Large intestine (tissue), 3 donors: ENCODE measurements around the gene ELOVL5. TPM values are rescaled to one million over a fixed set of nuclear protein-coding genes. Genes with fewer than 3 reads are reported as not detected.
A peak's percentile ranks its signal among the peaks of the same experiment; 100 is the strongest.

ENCODE experiments used
- DNase-seq, 2 donors: peaks; one replicate each; pipeline versions ENCODE4 v3.0.0 to v3.0.0-alpha.2; 2013
- H3K27ac ChIP-seq: one replicate; pipeline ENCODE4 v1.5.1; 2013; ENCODE audit warnings: low read length
- H3K27me3 ChIP-seq: 2 replicates; pipeline ENCODE4 v1.6.1; 2013; ENCODE audit warnings: low read length; ENCODE audit not compliant: control insufficient read depth, insufficient read depth
- H3K36me3 ChIP-seq: 2 replicates; pipeline ENCODE4 v1.6.1; 2013; ENCODE audit warnings: low read length; ENCODE audit not compliant: control insufficient read depth, insufficient read depth
- H3K4me1 ChIP-seq: one replicate; pipeline ENCODE4 v1.6.1; 2013; ENCODE audit warnings: low read length; ENCODE audit not compliant: control insufficient read depth, insufficient read depth
- H3K4me3 ChIP-seq: one replicate; pipeline ENCODE4 v1.5.1; 2013; ENCODE audit warnings: low read length
- H3K9me3 ChIP-seq: one replicate; pipeline ENCODE4 v1.6.1; 2013; ENCODE audit warnings: mild to moderate bottlenecking, low read depth, low read length, moderate library complexity; ENCODE audit not compliant: control insufficient read depth
- WGBS: methylation state at CpG from one replicate; pipeline ENCODE4 v1.1.5; 2013; ENCODE audit warnings: low lambda C conversion rate; ENCODE audit not compliant: insufficient coverage; 5-methylcytosine and 5-hydroxymethylcytosine counted together
- polyA plus RNA-seq: library from polyadenylated mRNA; unstranded; fragments of 120-200 nt; gene quantifications from one replicate; pipeline ENCODE4 v1.2.1, GENCODE V29; 2013

ELOVL5 gene
- polyA plus RNA-seq, 1 donor: 40.1 TPM

DNA sequence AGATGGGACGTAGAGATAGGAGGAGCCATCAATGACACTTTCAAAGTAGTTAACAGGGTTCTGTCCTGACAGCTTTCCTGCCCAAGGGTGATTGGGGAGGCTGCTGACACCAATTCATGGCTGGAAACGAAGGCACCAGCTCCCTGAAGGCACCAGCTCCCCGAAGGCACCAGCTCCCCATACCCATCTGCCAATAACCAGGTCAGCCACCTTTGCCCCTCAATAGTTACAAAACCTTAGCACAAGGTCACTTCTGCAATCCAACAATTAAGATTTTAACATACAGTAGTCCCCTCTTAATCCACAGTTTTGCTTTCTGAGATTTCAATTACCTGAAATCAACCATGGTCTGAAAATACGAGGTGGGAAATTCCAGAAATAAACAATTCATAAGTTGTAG lies 51.7 kb downstream of the ELOVL5 start:
- no CpG with 5 or more reads among the region's 4 CpGs for WGBS
- Histone ChIP-seq H3K4me1 (peaks cover 10% of the 10 kb centered on the region), H3K36me3 (peaks cover 11% of the 10 kb centered on the region), H3K9me3 (no peaks in the 10 kb centered on the region), H3K27me3 (no peaks in the 10 kb centered on the region), H3K4me3 (no peak overlapping the region), H3K27ac (no peak overlapping the region)
- no peak for DNase-seq

DNA sequence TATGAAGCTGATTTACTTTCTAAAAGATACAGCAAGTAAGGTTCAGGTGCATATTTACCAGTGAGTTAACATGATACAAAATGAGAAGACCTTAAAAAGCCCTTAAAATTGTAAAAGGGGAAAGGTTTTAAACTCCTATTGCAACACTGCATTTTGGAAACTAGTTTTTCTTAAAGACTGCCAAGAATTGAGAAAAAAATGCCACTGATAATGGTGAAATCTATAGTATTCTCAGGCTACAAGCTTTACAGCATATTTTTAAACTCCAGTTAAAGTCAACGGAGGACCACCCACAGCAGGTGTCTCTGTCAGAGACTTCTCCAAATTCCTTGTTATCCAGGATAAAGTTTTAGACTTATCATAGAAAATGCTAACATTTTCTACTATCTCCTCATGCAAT lies 53.6 kb downstream of the ELOVL5 start:
- WGBS: no CpG with 5 or more reads among the region's 1 CpG
- H3K9me3 ChIP-seq: no peaks in the 10 kb centered on the region
- no peaks in the 10 kb centered on the region for H3K27me3 ChIP-seq
- H3K4me3 ChIP-seq: no peak overlapping the region
- H3K36me3 ChIP-seq: peaks cover 11% of the 10 kb centered on the region
- no peaks in the 10 kb centered on the region for H3K4me1 ChIP-seq
- DNase-seq: no peak
- H3K27ac ChIP-seq: no peak overlapping the region

GRCh38 chr6:53294611-53295010 lies 54.1 kb downstream of the ELOVL5 start:
- H3K36me3 ChIP-seq: peaks cover 11% of the 10 kb centered on the region
- 100% methylated on average over 1 of the region's 1 CpG for WGBS
- H3K27ac ChIP-seq: no peak overlapping the region
- no peaks in the 10 kb centered on the region for H3K27me3 ChIP-seq
- no peaks in the 10 kb centered on the region for H3K4me1 ChIP-seq
- no peak overlapping the region for H3K4me3 ChIP-seq
- H3K9me3 ChIP-seq: no peaks in the 10 kb centered on the region
- no peak for DNase-seq

- no CpG with 5 or more reads among the region's 3 CpGs for WGBS
- H3K4me1 ChIP-seq: no peaks in the 10 kb centered on the region
These were observed 54.7 kb downstream of the ELOVL5 start for GRCh38 chr6:53294095-53294494.

GRCh38 chr6:53293691-53294090 lies 55.1 kb downstream of the ELOVL5 start:
- no peak overlapping the region for H3K4me3 ChIP-seq
- no peaks in the 10 kb centered on the region for H3K4me1 ChIP-seq
- DNase-seq: no peak
- H3K9me3 ChIP-seq: no peaks in the 10 kb centered on the region
- H3K27ac ChIP-seq: no peak overlapping the region
- H3K27me3 ChIP-seq: no peaks in the 10 kb centered on the region
- no CpG with 5 or more reads among the region's 3 CpGs for WGBS
- H3K36me3 ChIP-seq: peaks cover 11% of the 10 kb centered on the region

More at GRCh38 chr6:53294095-53294494, 54.7 kb downstream of the ELOVL5 start:
- no peak for DNase-seq
- no peak overlapping the region for H3K4me3 ChIP-seq
- no peak overlapping the region for H3K27ac ChIP-seq
- no peaks in the 10 kb centered on the region for H3K27me3 ChIP-seq
- H3K9me3 ChIP-seq: no peaks in the 10 kb centered on the region
- H3K36me3 ChIP-seq: peaks cover 11% of the 10 kb centered on the region

- Histone ChIP-seq H3K9me3 (no peaks in the 10 kb centered on the region), H3K4me3 (no peak overlapping the region), H3K27ac (no peak overlapping the region), H3K36me3 (peaks cover 17% of the 10 kb centered on the region), H3K4me1 (no peaks in the 10 kb centered on the region), H3K27me3 (no peaks in the 10 kb centered on the region)
- DNase-seq: no peak
- WGBS: no CpG with 5 or more reads among the region's 2 CpGs
These were observed 57.9 kb downstream of the ELOVL5 start for GRCh38 chr6:53290537-53291510.

DNA sequence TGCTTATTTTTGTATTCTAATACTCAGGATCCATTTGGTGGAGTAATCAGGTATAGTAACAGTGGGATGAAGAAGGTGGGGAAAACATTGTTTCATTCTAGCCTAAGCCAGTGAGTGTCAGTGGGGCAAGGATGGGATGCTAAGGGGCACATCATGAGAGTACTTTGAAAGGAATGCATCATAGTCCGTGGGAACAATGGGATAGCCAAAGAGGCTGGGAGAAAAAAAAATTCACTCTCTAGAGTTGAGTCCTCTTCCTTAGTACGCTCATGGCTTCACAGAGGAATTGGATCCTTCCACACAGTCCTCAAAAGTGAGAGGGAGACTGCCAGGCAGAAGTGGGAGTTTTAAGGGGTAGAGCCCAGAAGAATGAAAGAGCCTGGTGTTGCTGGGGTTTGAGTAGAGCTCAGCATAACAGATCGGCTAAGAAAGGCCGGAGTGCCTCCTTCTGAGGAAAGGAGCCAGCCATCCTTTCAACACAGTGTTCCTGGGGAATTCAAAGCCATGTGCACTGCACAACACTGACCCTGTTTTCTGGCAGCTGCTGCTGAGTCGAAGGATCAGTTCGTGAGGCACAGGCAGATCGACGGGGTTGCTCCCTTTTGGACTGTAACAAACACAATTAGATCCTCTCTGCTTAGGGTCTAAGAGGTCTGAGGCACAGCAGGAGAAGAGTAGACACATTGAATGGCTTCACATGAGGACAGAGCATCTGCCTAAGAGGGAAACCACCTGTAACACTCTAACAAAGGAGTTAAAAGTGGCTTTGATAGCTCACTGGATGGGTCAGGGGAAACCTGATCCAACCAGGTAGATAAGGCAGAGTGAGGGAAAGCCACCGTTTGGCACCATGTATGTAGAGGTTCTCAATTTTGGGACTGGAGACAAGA lies 61.2 kb downstream of the ELOVL5 start:
- no peaks in the 10 kb centered on the region for H3K9me3 ChIP-seq
- DNase-seq: no peak
- WGBS: 58% methylated on average over 2 of the region's 9 CpGs
- no peak overlapping the region for H3K27ac ChIP-seq
- H3K36me3 ChIP-seq: peaks cover 6% of the 10 kb centered on the region
- no peaks in the 10 kb centered on the region for H3K27me3 ChIP-seq
- H3K4me1 ChIP-seq: peaks cover 4% of the 10 kb centered on the region
- H3K4me3 ChIP-seq: no peak overlapping the region

DNA sequence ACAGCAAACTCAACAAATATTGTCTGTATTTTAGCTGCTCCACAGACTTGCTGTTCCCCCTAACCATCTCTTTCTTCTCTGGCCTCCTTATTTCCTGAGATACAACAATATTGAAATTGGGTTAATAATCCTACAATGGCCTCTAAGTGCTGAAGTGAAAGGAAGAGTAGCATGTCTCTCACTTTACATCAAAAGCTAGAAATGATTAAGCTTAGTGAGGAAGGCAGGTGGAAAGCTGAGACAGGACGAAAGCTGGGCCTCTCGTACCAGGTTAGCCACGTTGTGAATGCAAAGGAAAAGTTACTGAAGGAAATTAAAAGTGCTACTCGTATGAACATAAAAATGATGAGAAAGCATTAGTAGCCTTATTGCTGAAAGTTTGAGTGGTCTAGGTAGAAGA lies 63.8 kb downstream of the ELOVL5 start:
- no peak for DNase-seq
- Histone ChIP-seq H3K9me3 (no peaks in the 10 kb centered on the region), H3K4me3 (no peak overlapping the region), H3K36me3 (peaks cover 5% of the 10 kb centered on the region), H3K27me3 (no peaks in the 10 kb centered on the region), H3K27ac (peak overlapping the region; percentile 17), H3K4me1 (peaks cover 4% of the 10 kb centered on the region)
- WGBS: 74% methylated on average over 4 of the region's 4 CpGs

DNA sequence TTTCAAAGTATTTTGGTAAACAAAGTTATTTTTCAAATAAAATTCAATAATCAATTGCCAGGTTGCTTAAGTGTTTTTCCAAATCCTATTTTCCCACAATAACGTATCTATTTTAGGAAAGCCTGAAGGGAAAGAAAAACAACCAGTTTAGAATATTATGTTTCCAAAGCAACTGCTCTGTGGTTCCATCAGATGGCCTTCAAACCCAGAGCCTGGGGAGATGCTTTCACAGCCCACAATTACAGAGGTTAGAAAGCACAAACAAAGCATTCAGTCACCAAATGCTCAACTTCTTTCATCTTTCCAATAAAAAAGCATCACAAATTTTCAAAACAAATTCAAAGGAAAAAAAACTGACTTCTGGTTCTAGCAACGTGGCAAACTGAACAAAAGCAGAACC lies 66.0 kb downstream of the ELOVL5 start:
- peaks cover 4% of the 10 kb centered on the region for H3K4me1 ChIP-seq
- H3K4me3 ChIP-seq: no peak overlapping the region
- no peak for DNase-seq
- H3K27me3 ChIP-seq: no peaks in the 10 kb centered on the region
- 100% methylated on average over 1 of the region's 2 CpGs for WGBS
- H3K36me3 ChIP-seq: peaks cover 4% of the 10 kb centered on the region
- no peak overlapping the region for H3K27ac ChIP-seq
- no peaks in the 10 kb centered on the region for H3K9me3 ChIP-seq

DNA sequence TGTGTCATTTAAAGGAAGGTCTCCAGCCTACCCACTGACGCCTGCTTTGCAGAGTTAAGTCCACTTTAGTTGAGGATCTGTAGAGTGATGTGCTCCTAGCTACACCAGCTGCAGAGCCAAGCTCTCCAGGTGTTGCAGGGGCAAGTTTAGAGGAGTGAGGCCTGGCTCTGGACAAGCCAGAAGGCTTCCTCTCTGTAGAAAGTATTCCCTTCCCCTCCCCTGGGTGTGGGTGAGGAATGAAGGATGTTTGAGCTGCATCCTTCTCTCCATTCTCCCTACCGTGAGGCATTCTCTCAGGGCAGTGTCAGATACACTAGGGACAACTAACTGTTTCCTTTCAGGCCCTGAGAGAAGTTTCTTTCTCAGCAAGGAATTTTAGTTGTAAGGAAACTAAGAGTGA lies 66.5 kb downstream of the ELOVL5 start:
- WGBS: no CpG with 5 or more reads among the region's 2 CpGs
- no peak overlapping the region for H3K27ac ChIP-seq
- peaks cover 4% of the 10 kb centered on the region for H3K4me1 ChIP-seq
- no peak overlapping the region for H3K4me3 ChIP-seq
- DNase-seq: no peak
- no peaks in the 10 kb centered on the region for H3K36me3 ChIP-seq
- no peaks in the 10 kb centered on the region for H3K9me3 ChIP-seq
- no peaks in the 10 kb centered on the region for H3K27me3 ChIP-seq
